Breast epithelium (tissue), 4 donors: Measurements from ENCODE around the gene GCNT2. TPM values are rescaled to one million over a fixed set of nuclear protein-coding genes. Genes with fewer than 3 reads are reported as not detected.
"Not testable (repeated sequence)": the region's sequence is repeated elsewhere in the genome, so short reads cannot be mapped to it uniquely, and the experiment has no call there.

Experiments
- DNase-seq, 2 donors: peaks; one replicate each; pipeline ENCODE4 v3.0.0-alpha.2; 2019; ENCODE audit warnings: low spot score in 2 of 2
- H3K27ac ChIP-seq, 2 donors: fragments of 200-600 bp; sonication (generic) in 1 of 2; one replicate each; pipeline ENCODE4 v1.5.1; 2016 to 2019; ENCODE audit warnings: mild to moderate bottlenecking in 1 of 2
- H3K27me3 ChIP-seq, 2 donors: fragments of 200-600 bp; sonication (generic) in 1 of 2; one replicate each; pipeline versions ENCODE4 v1.5.1 to v1.6.0; 2017 to 2019; ENCODE audit warnings: control low read depth in 1 of 2, mild to moderate bottlenecking in 1 of 2
- H3K36me3 ChIP-seq: fragments of 200-600 bp; one replicate; pipeline ENCODE4 v1.5.1; 2019
- H3K4me1 ChIP-seq, 2 donors: fragments of 200-600 bp; sonication (generic); one replicate each; pipeline ENCODE4 v1.5.1; 2016 to 2019; ENCODE audit warnings: control low read depth in 1 of 2
- H3K4me3 ChIP-seq, 3 donors: fragments of 200-600 bp; sonication (generic); 1 replicate in 2 of 3; 2 replicates in 1 of 3; pipeline ENCODE4 v1.5.1; 2016 to 2019; ENCODE audit warnings: mild to moderate bottlenecking in 3 of 3, moderate library complexity in 2 of 3
- H3K9me3 ChIP-seq, 2 donors: fragments of 200-600 bp; sonication (generic) in 1 of 2; one replicate each; pipeline ENCODE4 v1.5.1; 2016 to 2019; ENCODE audit warnings: control low read depth in 1 of 2
- POLR2A ChIP-seq: fragments of 450-650 bp; IDR thresholded peaks from one replicate; pipeline ENCODE4 v1.6.1; 2016; ENCODE audit warnings: antibody characterized with exemption, mild to moderate bottlenecking, moderate library complexity
- POLR2AphosphoS5 ChIP-seq, 3 donors: sonication (generic); formaldehyde crosslinking; IDR thresholded peaks; one replicate each; pipeline ENCODE4 v1.6.1; 2017; ENCODE audit warnings: antibody characterized with exemption in 3 of 3
- intact Hi-C: fragments of 100-400 bp; cut with DNase I; formaldehyde crosslinking; loops from one replicate; pipeline ENCODE4 v1.15.1; 2023; ENCODE audit warnings: low total_unique reads
- total RNA-seq, 3 donors: library from RNA; depleted of rRNA; stranded (reverse); fragments of >200 nt; gene quantifications; one replicate each; pipeline ENCODE4 v1.1.0, GENCODE V29; 2016
- TF ChIP-seq, protein P1 (sequence below), 3 donors: fragments of 450-650 bp; IDR thresholded peaks; one replicate each; pipeline ENCODE4 v1.5.1; 2016 to 2017; ENCODE audit warnings: antibody characterized with exemption in 3 of 3, mild to moderate bottlenecking in 3 of 3, moderate library complexity in 3 of 3

GCNT2 gene
- total RNA-seq, 3 donors from 2014 or later = 1.4 to 22.0 (median 13.4) TPM

DNA sequence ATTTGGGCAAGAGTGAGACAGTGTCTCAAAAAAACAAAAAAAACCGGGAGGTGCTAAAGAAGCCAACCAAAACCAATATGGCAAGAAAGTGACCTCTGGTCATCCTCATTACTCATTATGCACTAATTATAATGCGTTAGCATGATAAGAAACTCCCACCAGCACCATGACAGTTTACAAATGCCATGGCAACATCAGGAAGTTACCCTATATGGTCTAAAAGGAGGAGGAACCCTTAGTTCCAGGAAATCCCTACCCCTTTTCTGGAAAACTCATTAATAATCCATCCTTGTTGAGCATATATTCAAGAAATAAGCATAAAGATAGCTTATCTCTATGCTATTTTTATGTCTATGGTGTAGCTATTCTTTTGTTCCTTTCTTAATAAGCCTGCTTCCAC lies 141.6 kb downstream of the GCNT2 start:
- intact Hi-C loops = no loop called here
- H3K4me3 ChIP-seq = no peak overlapping the region
- no peaks in the 10 kb centered on the region for H3K27me3 ChIP-seq
- DNase-seq = no peak
- no peaks in the 10 kb centered on the region for H3K36me3 ChIP-seq
- no peaks in the 10 kb centered on the region for H3K4me1 ChIP-seq
- TF ChIP-seq, protein P1, sequence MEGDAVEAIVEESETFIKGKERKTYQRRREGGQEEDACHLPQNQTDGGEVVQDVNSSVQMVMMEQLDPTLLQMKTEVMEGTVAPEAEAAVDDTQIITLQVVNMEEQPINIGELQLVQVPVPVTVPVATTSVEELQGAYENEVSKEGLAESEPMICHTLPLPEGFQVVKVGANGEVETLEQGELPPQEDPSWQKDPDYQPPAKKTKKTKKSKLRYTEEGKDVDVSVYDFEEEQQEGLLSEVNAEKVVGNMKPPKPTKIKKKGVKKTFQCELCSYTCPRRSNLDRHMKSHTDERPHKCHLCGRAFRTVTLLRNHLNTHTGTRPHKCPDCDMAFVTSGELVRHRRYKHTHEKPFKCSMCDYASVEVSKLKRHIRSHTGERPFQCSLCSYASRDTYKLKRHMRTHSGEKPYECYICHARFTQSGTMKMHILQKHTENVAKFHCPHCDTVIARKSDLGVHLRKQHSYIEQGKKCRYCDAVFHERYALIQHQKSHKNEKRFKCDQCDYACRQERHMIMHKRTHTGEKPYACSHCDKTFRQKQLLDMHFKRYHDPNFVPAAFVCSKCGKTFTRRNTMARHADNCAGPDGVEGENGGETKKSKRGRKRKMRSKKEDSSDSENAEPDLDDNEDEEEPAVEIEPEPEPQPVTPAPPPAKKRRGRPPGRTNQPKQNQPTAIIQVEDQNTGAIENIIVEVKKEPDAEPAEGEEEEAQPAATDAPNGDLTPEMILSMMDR (IDR thresholded peaks at IDR 0.05) = no peak
- TF ChIP-seq POLR2A = no peak
- no peak for TF ChIP-seq POLR2AphosphoS5 (IDR thresholded peaks at IDR 0.05)
- no peak overlapping the region for H3K27ac ChIP-seq
- peaks cover 0 to 5% of the 10 kb centered on the region in 2 donors for H3K9me3 ChIP-seq

GRCh38 chr6:10665595-10665994 lies 144.4 kb downstream of the GCNT2 start:
- H3K9me3 ChIP-seq, H3K36me3 ChIP-seq, H3K27me3 ChIP-seq, DNase-seq, H3K27ac ChIP-seq, intact Hi-C loops, H3K4me3 ChIP-seq, H3K4me1 ChIP-seq: not testable (repeated sequence)

- H3K4me3 ChIP-seq = no peak overlapping the region
- H3K9me3 ChIP-seq = peaks cover 0 to 5% of the 10 kb centered on the region in 2 donors
- H3K27ac ChIP-seq = no peak overlapping the region
- no peak for DNase-seq
- intact Hi-C loops = no loop called here
- TF ChIP-seq, protein P1 (IDR thresholded peaks at IDR 0.05) = no peak
- TF ChIP-seq POLR2A (no peak), POLR2AphosphoS5 (IDR thresholded peaks at IDR 0.05) (no peak)
- H3K27me3 ChIP-seq = no peaks in the 10 kb centered on the region
- no peaks in the 10 kb centered on the region for H3K4me1 ChIP-seq
- H3K36me3 ChIP-seq = no peaks in the 10 kb centered on the region
These were observed 147.2 kb downstream of the GCNT2 start for GRCh38 chr6:10668126-10668917.

DNA sequence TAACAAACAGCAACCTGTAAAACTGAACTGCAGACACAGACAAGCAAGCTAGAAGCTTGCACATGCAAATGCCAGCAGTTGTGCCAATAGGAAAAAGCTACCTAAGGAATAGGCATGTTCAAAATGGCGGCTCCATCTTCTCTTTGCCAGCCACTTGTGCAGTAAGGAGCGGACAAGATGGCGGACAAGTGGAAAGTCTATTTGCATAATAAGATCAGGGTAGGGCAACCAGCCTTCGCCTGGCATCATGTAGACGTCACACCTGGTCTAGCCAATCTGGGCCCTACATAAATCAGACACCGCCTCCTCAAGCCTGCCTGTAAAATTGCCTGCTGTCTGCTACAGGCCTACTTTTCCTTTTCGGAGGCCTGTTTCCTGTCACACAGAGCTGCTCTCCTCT lies 155.3 kb downstream of the GCNT2 start:
- no peak overlapping the region for H3K4me3 ChIP-seq
- DNase-seq = no peak
- no peaks in the 10 kb centered on the region for H3K9me3 ChIP-seq
- H3K36me3 ChIP-seq = no peaks in the 10 kb centered on the region
- no peaks in the 10 kb centered on the region for H3K27me3 ChIP-seq
- TF ChIP-seq POLR2AphosphoS5 (IDR thresholded peaks at IDR 0.05) (no peak), POLR2A (no peak)
- TF ChIP-seq, protein P1 (IDR thresholded peaks at IDR 0.05) = no peak
- intact Hi-C loops = no loop called here
- H3K27ac ChIP-seq = no peak overlapping the region
- H3K4me1 ChIP-seq = no peaks in the 10 kb centered on the region

DNA sequence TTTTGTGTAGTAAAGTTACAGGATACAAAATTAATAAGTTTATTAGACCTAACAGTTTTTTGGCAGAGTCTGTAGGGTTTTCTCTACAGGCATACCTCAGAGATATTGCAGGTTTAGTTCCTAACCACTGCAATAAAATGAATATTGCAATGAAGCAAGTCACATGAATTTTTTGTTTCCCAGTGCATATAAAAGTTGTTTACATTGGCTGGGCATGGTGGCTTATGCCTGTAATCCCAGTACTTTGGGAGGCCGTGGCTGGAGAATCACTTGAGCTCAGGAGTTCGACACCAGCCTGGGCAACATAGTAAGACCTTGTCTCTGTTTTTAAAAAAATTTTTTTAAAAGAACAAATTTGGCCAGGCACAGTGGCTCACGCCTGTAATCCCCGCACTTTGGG lies 157.3 kb downstream of the GCNT2 start:
- intact Hi-C loops = no loop called here
- Histone ChIP-seq H3K9me3 (no peaks in the 10 kb centered on the region), H3K27ac (no peak overlapping the region), H3K27me3 (no peaks in the 10 kb centered on the region), H3K36me3 (no peaks in the 10 kb centered on the region), H3K4me1 (no peaks in the 10 kb centered on the region), H3K4me3 (no peak overlapping the region)
- DNase-seq = no peak
- TF ChIP-seq POLR2A (no peak), POLR2AphosphoS5 (IDR thresholded peaks at IDR 0.05) (no peak)
- TF ChIP-seq, protein P1 (IDR thresholded peaks at IDR 0.05) = no peak

Other genes starting within 250 kb of the GCNT2 start
- 10 to 100 TPM in 2 of 3 donors, not detected in 1; 25.2 to 46.0 TPM for gene TFAP2A, start 106.3 kb upstream of the GCNT2 start, total RNA-seq
- 1 to 10 TPM in 1 of 3 donors, not detected in 2; 1.3 TPM for gene C6orf52, start 173.3 kb downstream of the GCNT2 start, total RNA-seq
- 10 to 100 TPM; 10.4 to 16.4 (median 15.7) TPM for gene PAK1IP1, start 173.6 kb downstream of the GCNT2 start, total RNA-seq
- 100 to 1,000 TPM; 124 to 159 (median 134) TPM for gene TMEM14C, start 201.7 kb downstream of the GCNT2 start, total RNA-seq
- gene TMEM14B, start 226.5 kb downstream of the GCNT2 start, total RNA-seq = 100 to 1,000 TPM in 1 of 3 donors, 10 to 100 TPM in 2; 65.7 to 102 (median 76.4) TPM